Mesenchymal stem cell (in vitro differentiated cells and primary cell): Measurements from ENCODE around the gene OR2L3.

Experiments
- DNase-seq: peaks from one replicate; pipeline ENCODE4 v3.0.0-alpha.2; 2013
- H2AFZ ChIP-seq: one replicate; pipeline ENCODE4 v1.6.1; 2013; ENCODE audit warnings: low read depth, mild to moderate bottlenecking, control low read depth, inconsistent platforms, low read length, moderate library complexity
- H2AK5ac ChIP-seq: 2 replicates; pipeline ENCODE4 v1.6.1; 2013; ENCODE audit warnings: low read length, moderate library complexity, mild to moderate bottlenecking, inconsistent platforms; ENCODE audit not compliant: severe bottlenecking
- H2BK120ac ChIP-seq: one replicate; pipeline ENCODE4 v1.6.1; 2013; ENCODE audit warnings: low read depth, mild to moderate bottlenecking, inconsistent platforms, low read length, moderate library complexity
- H2BK12ac ChIP-seq, 2 experiments: one replicate each; pipeline ENCODE4 v1.6.1; 2013; ENCODE audit warnings: inconsistent platforms in 2 of 2, low read length in 2 of 2, mild to moderate bottlenecking in 2 of 2, moderate library complexity in 2 of 2, control low read depth in 1 of 2
- H2BK15ac ChIP-seq: one replicate; pipeline ENCODE4 v1.6.1; 2013; ENCODE audit warnings: mild to moderate bottlenecking, low read depth, inconsistent platforms; ENCODE audit not compliant: poor library complexity, severe bottlenecking
- H2BK5ac ChIP-seq: 2 replicates; pipeline ENCODE4 v1.6.1; 2013; ENCODE audit warnings: low read depth, mild to moderate bottlenecking, low read length, control low read depth, inconsistent platforms; ENCODE audit not compliant: poor library complexity, severe bottlenecking
- H3K14ac ChIP-seq, 2 experiments: one replicate each; pipeline ENCODE4 v1.6.1; 2013; ENCODE audit warnings: inconsistent platforms in 2 of 2, low read length in 2 of 2, control low read depth in 1 of 2, mild to moderate bottlenecking in 1 of 2, moderate library complexity in 1 of 2
- H3K18ac ChIP-seq, 2 experiments: one replicate each; pipeline ENCODE4 v1.6.1; 2013; ENCODE audit warnings: inconsistent platforms in 2 of 2, low read length in 2 of 2, control low read depth in 1 of 2, low read depth in 1 of 2, mild to moderate bottlenecking in 1 of 2
- H3K23ac ChIP-seq, 2 experiments: one replicate each; pipeline ENCODE4 v1.6.1; 2013; ENCODE audit warnings: inconsistent platforms in 2 of 2, low read length in 2 of 2, mild to moderate bottlenecking in 2 of 2, moderate library complexity in 2 of 2, control low read depth in 1 of 2
- H3K27ac ChIP-seq: 2 replicates; pipeline ENCODE4 v1.5.1; 2013; ENCODE audit warnings: mild to moderate bottlenecking, moderate library complexity, low read length, control low read depth, inconsistent platforms; ENCODE audit not compliant: poor library complexity, severe bottlenecking
- H3K27me3 ChIP-seq, 2 experiments: 2 replicates each; pipeline versions ENCODE4 v1.6.1 to v1.7.0; 2013; ENCODE audit warnings: low read length in 2 of 2, mild to moderate bottlenecking in 2 of 2, moderate library complexity in 2 of 2, control low read depth in 1 of 2, inconsistent platforms in 1 of 2; ENCODE audit not compliant: control insufficient read depth in 1 of 2, insufficient read depth in 1 of 2
- H3K36me3 ChIP-seq, 2 experiments: 2 replicates each; pipeline versions ENCODE4 v1.6.1 to v1.7.0; 2013; ENCODE audit warnings: low read length in 2 of 2, control low read depth in 1 of 2, inconsistent platforms in 1 of 2, low read depth in 1 of 2, mild to moderate bottlenecking in 1 of 2; ENCODE audit not compliant: insufficient read depth in 2 of 2, control insufficient read depth in 1 of 2
- H3K4ac ChIP-seq, 2 experiments: one replicate each; pipeline ENCODE4 v1.6.1; 2013; ENCODE audit warnings: inconsistent platforms in 2 of 2, low read length in 2 of 2, mild to moderate bottlenecking in 2 of 2, moderate library complexity in 2 of 2, control low read depth in 1 of 2, low read depth in 1 of 2
- H3K4me1 ChIP-seq: 2 replicates; pipeline ENCODE4 v1.6.1; 2013; ENCODE audit warnings: low read depth, low read length, control low read depth; ENCODE audit not compliant: control insufficient read depth, insufficient read depth
- H3K4me2 ChIP-seq: 2 replicates; pipeline ENCODE4 v1.6.1; 2013; ENCODE audit warnings: low read length, mild to moderate bottlenecking, inconsistent platforms; ENCODE audit not compliant: poor library complexity, severe bottlenecking
- H3K4me3 ChIP-seq, 2 experiments: 2 replicates each; pipeline versions ENCODE4 v1.5.1 to v1.7.0; 2013; ENCODE audit warnings: low read length in 2 of 2, mild to moderate bottlenecking in 2 of 2, control low read depth in 1 of 2, low read depth in 1 of 2; ENCODE audit not compliant: insufficient read depth in 1 of 2
- H3K79me1 ChIP-seq: replicated peaks from 2 replicates; pipeline ENCODE4 v1.6.1; 2013; ENCODE audit warnings: mild to moderate bottlenecking, control low read depth, low read length, inconsistent platforms; ENCODE audit not compliant: poor library complexity, severe bottlenecking
- H3K9ac ChIP-seq: 2 replicates; pipeline ENCODE4 v1.7.0; 2013; ENCODE audit warnings: mild to moderate bottlenecking, low read length, moderate library complexity
- H3K9me3 ChIP-seq: 2 replicates; pipeline ENCODE4 v1.7.0; 2013; ENCODE audit warnings: mild to moderate bottlenecking, low read length; ENCODE audit not compliant: control insufficient read depth
- H4K8ac ChIP-seq: one replicate; pipeline ENCODE4 v1.6.1; 2013; ENCODE audit warnings: inconsistent platforms, mild to moderate bottlenecking, low read length, moderate library complexity
- H4K91ac ChIP-seq: one replicate; pipeline ENCODE4 v1.6.1; 2013; ENCODE audit warnings: mild to moderate bottlenecking, low read length, inconsistent platforms
- WGBS: methylation state at CpG from one replicate; pipeline ENCODE4 v1.1.7; 2013; ENCODE audit warnings: mixed read lengths; 5-methylcytosine and 5-hydroxymethylcytosine counted together

Gene OR2L3

DNA sequence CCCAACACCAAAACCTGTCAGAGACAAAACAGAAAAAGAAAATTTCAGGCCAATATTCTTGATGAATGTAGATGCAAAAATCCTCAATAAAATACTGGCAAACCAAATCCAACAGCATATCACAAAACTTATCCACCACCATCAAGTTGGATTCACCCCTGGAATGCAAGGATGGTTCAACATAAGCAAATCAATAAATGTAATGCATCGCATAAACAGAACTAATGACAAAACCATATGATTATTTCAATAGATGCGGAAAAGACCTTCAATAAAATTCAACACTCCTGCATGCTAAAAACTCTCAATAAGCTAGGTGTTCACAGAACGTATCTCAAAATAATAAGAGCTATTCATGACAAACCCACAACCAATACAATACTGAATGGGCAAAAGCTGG, 37.0 kb upstream of the OR2L3 start:
- Histone ChIP-seq H3K23ac (no peak overlapping the region), H3K14ac (no peak overlapping the region), H2AK5ac (no peak overlapping the region), H2BK120ac (no peak overlapping the region), H2BK12ac (no peak overlapping the region), H3K9me3 (peaks cover 39% of the 10 kb centered on the region), H4K8ac (no peak overlapping the region), H2BK15ac (no peak overlapping the region), H2AFZ (no peak overlapping the region), H3K36me3 (no peaks in the 10 kb centered on the region), H3K18ac (no peak overlapping the region), H2BK5ac (no peak overlapping the region), H3K79me1 (no peaks in the 10 kb centered on the region), H3K27ac (no peak overlapping the region), H3K4me3 (no peak overlapping the region), H3K27me3 (no peaks in the 10 kb centered on the region), H3K4me2 (no peak overlapping the region), H3K9ac (no peak overlapping the region), H3K4ac (no peak overlapping the region), H3K4me1 (no peaks in the 10 kb centered on the region), H4K91ac (no peak overlapping the region)
- DNase-seq: no peak
- WGBS: 68% methylated on average over 3 of the region's 3 CpGs

DNA sequence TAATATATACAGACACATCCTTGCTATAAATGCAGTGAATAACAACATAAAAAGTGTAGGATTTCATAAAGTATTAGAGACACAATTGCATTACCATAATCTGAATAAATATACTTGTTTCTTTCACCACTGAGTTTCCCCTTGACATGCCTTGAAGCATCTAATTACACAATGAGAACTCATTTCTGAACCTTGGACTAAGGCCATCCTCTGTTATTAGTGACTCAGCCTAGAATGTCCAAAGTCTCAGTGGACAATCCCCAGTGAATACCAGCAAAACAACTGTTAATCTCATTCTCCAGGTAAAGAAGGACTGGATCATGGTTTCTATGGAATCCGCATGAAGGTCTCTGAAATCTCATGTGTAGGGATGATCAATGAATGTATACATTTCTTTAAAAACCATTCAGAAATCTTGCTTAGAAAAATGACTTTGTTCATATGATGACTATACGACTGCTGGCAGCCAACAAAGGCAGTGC, 33.4 kb upstream of the OR2L3 start, which contains the start of gene OR2L5:
OR2L5 (plus strand) TSS at position 432 of the 482 bp plus-strand sequence. CDS start 8,288 bp downstream, outside the sequence.
- Histone ChIP-seq H3K4me3 (no peak within 1 kb of the TSS), H3K9ac (no peak within 1 kb of the TSS), H3K23ac (no peak within 1 kb of the TSS), H3K27ac (no peak within 1 kb of the TSS), H3K18ac (no peak within 1 kb of the TSS), H3K4me1 (no peaks in the 10 kb centered on the region), H2BK120ac (no peak within 1 kb of the TSS), H2BK15ac (no peak within 1 kb of the TSS), H2AK5ac (no peak within 1 kb of the TSS), H3K9me3 (peaks cover 41% of the 10 kb centered on the region), H2AFZ (no peak within 1 kb of the TSS), H3K14ac (no peak within 1 kb of the TSS), H3K4me2 (no peak within 1 kb of the TSS), H3K79me1 (no peaks in the 10 kb centered on the region), H3K36me3 (no peaks in the 10 kb centered on the region), H2BK12ac (no peak within 1 kb of the TSS), H2BK5ac (no peak within 1 kb of the TSS), H3K27me3 (no peaks in the 10 kb centered on the region), H4K8ac (no peak within 1 kb of the TSS), H4K91ac (no peak within 1 kb of the TSS), H3K4ac (no peak within 1 kb of the TSS)
- DNase-seq: no peak
- 80% methylated on average over 1 of the region's 2 CpGs for WGBS

DNA sequence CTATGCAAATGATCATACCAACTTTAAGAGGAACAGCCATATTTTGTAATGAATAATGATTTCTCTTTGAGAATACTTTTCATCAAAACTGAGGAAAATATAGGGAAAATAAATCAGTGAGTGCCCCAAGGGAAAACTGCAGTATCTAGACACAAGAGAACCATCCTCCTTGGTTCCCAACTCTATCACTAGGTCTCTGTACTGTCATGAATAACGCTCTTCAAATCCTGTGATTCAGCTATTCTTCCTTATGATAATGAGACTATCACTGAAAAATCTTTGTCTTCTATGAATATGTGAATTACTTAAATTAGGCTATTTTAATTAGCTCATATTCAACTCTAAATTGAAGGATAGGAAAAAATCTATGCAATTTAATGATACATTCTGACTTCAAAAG, 30.8 kb upstream of the OR2L3 start:
- no peak overlapping the region for H3K18ac ChIP-seq
- no CpG with 5 or more reads among the region's 1 CpG for WGBS
- no peaks in the 10 kb centered on the region for H3K4me1 ChIP-seq
- H3K79me1 ChIP-seq: no peaks in the 10 kb centered on the region
- H3K27ac ChIP-seq: no peak overlapping the region
- no peak overlapping the region for H3K4me2 ChIP-seq
- peaks cover 39% of the 10 kb centered on the region for H3K9me3 ChIP-seq
- no peak overlapping the region for H3K4me3 ChIP-seq
- no peak overlapping the region for H2BK5ac ChIP-seq
- H3K23ac ChIP-seq: no peak overlapping the region
- no peak overlapping the region for H3K14ac ChIP-seq
- no peak overlapping the region for H4K8ac ChIP-seq
- H2AFZ ChIP-seq: no peak overlapping the region
- no peak for DNase-seq
- no peak overlapping the region for H4K91ac ChIP-seq
- no peaks in the 10 kb centered on the region for H3K36me3 ChIP-seq
- H3K27me3 ChIP-seq: no peaks in the 10 kb centered on the region
- no peak overlapping the region for H2AK5ac ChIP-seq
- no peak overlapping the region for H2BK15ac ChIP-seq
- H3K9ac ChIP-seq: no peak overlapping the region
- no peak overlapping the region for H2BK12ac ChIP-seq
- H3K4ac ChIP-seq: no peak overlapping the region
- no peak overlapping the region for H2BK120ac ChIP-seq

DNA sequence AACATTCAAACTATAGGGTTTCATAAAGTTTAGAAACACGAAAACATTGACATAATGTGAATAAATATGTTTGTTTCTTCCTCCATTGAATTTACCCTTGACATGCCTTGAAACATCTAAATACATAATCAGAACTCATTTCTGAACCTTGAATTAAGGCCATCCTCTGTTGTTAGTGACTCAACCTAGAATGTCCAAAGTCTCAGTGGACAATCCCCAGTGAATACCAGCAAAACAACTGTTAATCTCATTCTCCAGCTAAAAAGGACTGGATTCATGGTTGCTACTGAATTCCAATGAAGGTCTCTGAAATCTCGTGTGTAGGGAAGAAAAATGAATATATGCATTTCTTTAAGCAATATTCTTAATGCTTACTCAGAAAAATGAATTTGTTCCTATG, 16.9 kb upstream of the OR2L3 start, which contains the start of gene OR2L2:
OR2L2 (plus strand) TSS at position 301 of the 400 bp plus-strand sequence. CDS start 8,198 bp downstream, outside the sequence.
- no CpG with 5 or more reads among the region's 2 CpGs for WGBS

More for the DNA sequence above, 16.9 kb upstream of the OR2L3 start, which contains the start of gene OR2L2:
- Histone ChIP-seq H2BK120ac (no peak within 1 kb of the TSS), H3K4me3 (no peak within 1 kb of the TSS), H3K9ac (no peak within 1 kb of the TSS), H3K79me1 (no peaks in the 10 kb centered on the region), H4K91ac (no peak within 1 kb of the TSS), H4K8ac (no peak within 1 kb of the TSS), H3K18ac (no peak within 1 kb of the TSS), H2BK15ac (no peak within 1 kb of the TSS), H3K9me3 (peaks cover 35% of the 10 kb centered on the region), H3K4me1 (no peaks in the 10 kb centered on the region), H3K23ac (no peak within 1 kb of the TSS), H3K36me3 (no peaks in the 10 kb centered on the region), H3K27ac (no peak within 1 kb of the TSS), H2BK5ac (no peak within 1 kb of the TSS), H2AK5ac (no peak within 1 kb of the TSS), H3K27me3 (no peaks in the 10 kb centered on the region), H3K4ac (no peak within 1 kb of the TSS), H3K14ac (no peak within 1 kb of the TSS), H3K4me2 (no peak within 1 kb of the TSS), H2AFZ (no peak within 1 kb of the TSS), H2BK12ac (no peak within 1 kb of the TSS)
- no peak for DNase-seq
